Mesenchymal stem cell (in vitro differentiated cells and primary cell): ENCODE measurements around the gene CORO2B.
A peak's percentile ranks its signal among the peaks of the same experiment; 100 is the strongest.

Source experiments
- DNase-seq: peaks from one replicate; pipeline ENCODE4 v3.0.0-alpha.2; 2013
- H2AFZ ChIP-seq: one replicate; pipeline ENCODE4 v1.6.1; 2013; ENCODE audit warnings: low read depth, mild to moderate bottlenecking, control low read depth, inconsistent platforms, low read length, moderate library complexity
- H2AK5ac ChIP-seq: 2 replicates; pipeline ENCODE4 v1.6.1; 2013; ENCODE audit warnings: low read length, moderate library complexity, mild to moderate bottlenecking, inconsistent platforms; ENCODE audit not compliant: severe bottlenecking
- H2BK120ac ChIP-seq: one replicate; pipeline ENCODE4 v1.6.1; 2013; ENCODE audit warnings: low read depth, mild to moderate bottlenecking, inconsistent platforms, low read length, moderate library complexity
- H2BK12ac ChIP-seq, 2 experiments: one replicate each; pipeline ENCODE4 v1.6.1; 2013; ENCODE audit warnings: inconsistent platforms in 2 of 2, low read length in 2 of 2, mild to moderate bottlenecking in 2 of 2, moderate library complexity in 2 of 2, control low read depth in 1 of 2
- H2BK15ac ChIP-seq: one replicate; pipeline ENCODE4 v1.6.1; 2013; ENCODE audit warnings: mild to moderate bottlenecking, low read depth, inconsistent platforms; ENCODE audit not compliant: poor library complexity, severe bottlenecking
- H2BK5ac ChIP-seq: 2 replicates; pipeline ENCODE4 v1.6.1; 2013; ENCODE audit warnings: low read depth, mild to moderate bottlenecking, low read length, control low read depth, inconsistent platforms; ENCODE audit not compliant: poor library complexity, severe bottlenecking
- H3K14ac ChIP-seq, 2 experiments: one replicate each; pipeline ENCODE4 v1.6.1; 2013; ENCODE audit warnings: inconsistent platforms in 2 of 2, low read length in 2 of 2, control low read depth in 1 of 2, mild to moderate bottlenecking in 1 of 2, moderate library complexity in 1 of 2
- H3K18ac ChIP-seq, 2 experiments: one replicate each; pipeline ENCODE4 v1.6.1; 2013; ENCODE audit warnings: inconsistent platforms in 2 of 2, low read length in 2 of 2, control low read depth in 1 of 2, low read depth in 1 of 2, mild to moderate bottlenecking in 1 of 2
- H3K23ac ChIP-seq, 2 experiments: one replicate each; pipeline ENCODE4 v1.6.1; 2013; ENCODE audit warnings: inconsistent platforms in 2 of 2, low read length in 2 of 2, mild to moderate bottlenecking in 2 of 2, moderate library complexity in 2 of 2, control low read depth in 1 of 2
- H3K27ac ChIP-seq: 2 replicates; pipeline ENCODE4 v1.5.1; 2013; ENCODE audit warnings: mild to moderate bottlenecking, moderate library complexity, low read length, control low read depth, inconsistent platforms; ENCODE audit not compliant: poor library complexity, severe bottlenecking
- H3K27me3 ChIP-seq, 2 experiments: 2 replicates each; pipeline versions ENCODE4 v1.6.1 to v1.7.0; 2013; ENCODE audit warnings: low read length in 2 of 2, mild to moderate bottlenecking in 2 of 2, moderate library complexity in 2 of 2, control low read depth in 1 of 2, inconsistent platforms in 1 of 2; ENCODE audit not compliant: control insufficient read depth in 1 of 2, insufficient read depth in 1 of 2
- H3K36me3 ChIP-seq, 2 experiments: 2 replicates each; pipeline versions ENCODE4 v1.6.1 to v1.7.0; 2013; ENCODE audit warnings: low read length in 2 of 2, control low read depth in 1 of 2, inconsistent platforms in 1 of 2, low read depth in 1 of 2, mild to moderate bottlenecking in 1 of 2; ENCODE audit not compliant: insufficient read depth in 2 of 2, control insufficient read depth in 1 of 2
- H3K4ac ChIP-seq, 2 experiments: one replicate each; pipeline ENCODE4 v1.6.1; 2013; ENCODE audit warnings: inconsistent platforms in 2 of 2, low read length in 2 of 2, mild to moderate bottlenecking in 2 of 2, moderate library complexity in 2 of 2, control low read depth in 1 of 2, low read depth in 1 of 2
- H3K4me1 ChIP-seq: 2 replicates; pipeline ENCODE4 v1.6.1; 2013; ENCODE audit warnings: low read depth, low read length, control low read depth; ENCODE audit not compliant: control insufficient read depth, insufficient read depth
- H3K4me2 ChIP-seq: 2 replicates; pipeline ENCODE4 v1.6.1; 2013; ENCODE audit warnings: low read length, mild to moderate bottlenecking, inconsistent platforms; ENCODE audit not compliant: poor library complexity, severe bottlenecking
- H3K4me3 ChIP-seq, 2 experiments: 2 replicates each; pipeline versions ENCODE4 v1.5.1 to v1.7.0; 2013; ENCODE audit warnings: low read length in 2 of 2, mild to moderate bottlenecking in 2 of 2, control low read depth in 1 of 2, low read depth in 1 of 2; ENCODE audit not compliant: insufficient read depth in 1 of 2
- H3K79me1 ChIP-seq: replicated peaks from 2 replicates; pipeline ENCODE4 v1.6.1; 2013; ENCODE audit warnings: mild to moderate bottlenecking, control low read depth, low read length, inconsistent platforms; ENCODE audit not compliant: poor library complexity, severe bottlenecking
- H3K9ac ChIP-seq: 2 replicates; pipeline ENCODE4 v1.7.0; 2013; ENCODE audit warnings: mild to moderate bottlenecking, low read length, moderate library complexity
- H3K9me3 ChIP-seq: 2 replicates; pipeline ENCODE4 v1.7.0; 2013; ENCODE audit warnings: mild to moderate bottlenecking, low read length; ENCODE audit not compliant: control insufficient read depth
- H4K8ac ChIP-seq: one replicate; pipeline ENCODE4 v1.6.1; 2013; ENCODE audit warnings: inconsistent platforms, mild to moderate bottlenecking, low read length, moderate library complexity
- H4K91ac ChIP-seq: one replicate; pipeline ENCODE4 v1.6.1; 2013; ENCODE audit warnings: mild to moderate bottlenecking, low read length, inconsistent platforms
- WGBS: methylation state at CpG from one replicate; pipeline ENCODE4 v1.1.7; 2013; ENCODE audit warnings: mixed read lengths; 5-methylcytosine and 5-hydroxymethylcytosine counted together

CORO2B gene

DNA sequence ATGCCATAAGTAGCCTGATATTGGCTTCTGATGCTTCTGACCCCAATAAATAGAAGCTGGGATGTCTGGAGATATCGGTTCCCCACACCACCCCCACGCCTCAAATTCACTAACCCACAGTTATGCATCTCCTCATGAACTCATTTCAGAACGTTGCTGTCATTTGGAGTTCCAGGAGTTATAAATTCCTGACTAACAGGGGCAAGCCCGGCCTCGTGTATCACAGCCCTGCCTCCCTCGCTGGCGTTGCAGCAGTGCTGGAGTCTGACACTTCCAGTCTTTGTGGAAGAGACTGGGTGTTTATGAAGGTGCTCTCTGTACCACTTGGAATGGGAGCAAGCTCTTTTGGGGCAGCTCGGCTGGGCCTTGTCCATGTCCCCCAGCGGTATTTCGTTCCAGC, 140.9 kb downstream of the CORO2B start:
- no peak overlapping the region for H2AFZ ChIP-seq
- H2BK15ac ChIP-seq: no peak overlapping the region
- H3K79me1 ChIP-seq: no peaks in the 10 kb centered on the region
- DNase-seq: no peak
- no peak overlapping the region for H3K4me2 ChIP-seq
- 79% methylated on average over 10 of the region's 10 CpGs for WGBS
- peaks cover 2% of the 10 kb centered on the region for H3K4me1 ChIP-seq
- no peak overlapping the region for H2BK12ac ChIP-seq
- H3K9ac ChIP-seq: no peak overlapping the region
- H3K36me3 ChIP-seq: peaks cover 37 to 80% of the 10 kb centered on the region in 2 experiments
- no peak overlapping the region for H3K23ac ChIP-seq
- H3K27ac ChIP-seq: no peak overlapping the region
- no peak overlapping the region for H3K18ac ChIP-seq
- no peak overlapping the region for H4K91ac ChIP-seq
- no peaks in the 10 kb centered on the region for H3K9me3 ChIP-seq
- H3K4ac ChIP-seq: no peak overlapping the region
- H2BK5ac ChIP-seq: no peak overlapping the region
- H2AK5ac ChIP-seq: no peak overlapping the region
- H3K14ac ChIP-seq: no peak overlapping the region
- H3K27me3 ChIP-seq: no peaks in the 10 kb centered on the region
- no peak overlapping the region for H2BK120ac ChIP-seq
- no peak overlapping the region for H4K8ac ChIP-seq
- no peak overlapping the region for H3K4me3 ChIP-seq

DNA sequence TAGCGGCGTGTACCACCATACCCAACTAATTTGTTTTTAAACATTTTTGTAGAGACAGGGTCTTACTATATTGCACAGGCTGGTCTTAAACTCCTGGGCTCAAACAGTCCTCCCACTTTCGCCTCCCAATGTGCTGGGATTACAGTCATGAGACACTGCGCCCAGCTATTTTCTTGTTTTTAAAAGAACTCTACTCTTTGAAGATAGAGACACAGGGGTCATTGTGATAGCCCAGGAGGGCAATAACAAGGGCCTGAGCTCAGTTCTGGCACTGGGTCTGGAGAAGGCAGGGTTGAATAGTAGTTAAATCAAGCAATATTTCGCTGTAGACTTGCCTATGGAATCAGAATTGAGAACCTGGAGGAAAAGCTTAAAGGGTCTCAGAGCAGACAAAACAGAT, 143.1 kb downstream of the CORO2B start:
- H3K79me1 ChIP-seq: no peaks in the 10 kb centered on the region
- no peak overlapping the region for H2BK15ac ChIP-seq
- 96% methylated on average over 5 of the region's 5 CpGs for WGBS

DNA sequence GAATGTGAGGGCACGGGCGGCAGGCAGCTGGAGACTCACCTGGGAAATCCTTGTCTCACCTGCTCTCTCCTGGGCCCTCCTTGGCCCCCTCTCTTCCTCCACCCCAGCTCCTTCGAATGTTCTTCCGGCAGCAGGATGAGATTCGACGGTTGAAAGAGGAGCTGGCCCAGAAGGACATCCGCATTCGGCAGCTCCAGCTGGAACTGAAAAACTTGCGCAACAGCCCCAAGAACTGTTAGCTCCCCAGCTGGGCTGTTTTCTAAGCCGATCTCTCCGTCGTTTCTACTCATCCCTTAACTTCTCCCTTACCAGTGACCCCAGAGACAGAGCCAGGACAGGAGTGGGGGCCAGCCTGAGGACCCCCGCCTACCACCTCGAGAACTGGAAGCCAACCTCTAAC, 146.9 kb downstream of the CORO2B start:
- H2AFZ ChIP-seq: no peak overlapping the region
- no peak overlapping the region for H2BK5ac ChIP-seq
- peak overlapping the region; percentile 41 for H2BK15ac ChIP-seq
- H2BK120ac ChIP-seq: no peak overlapping the region
- no peak overlapping the region for H3K23ac ChIP-seq
- H3K4me3 ChIP-seq: no peak overlapping the region
- H4K8ac ChIP-seq: no peak overlapping the region
- H3K79me1 ChIP-seq: no peaks in the 10 kb centered on the region
- peaks cover 14% of the 10 kb centered on the region for H3K4me1 ChIP-seq
- no peak overlapping the region for H3K4ac ChIP-seq
- WGBS: 66% methylated on average over 14 of the region's 14 CpGs
- peaks cover 12 to 44% of the 10 kb centered on the region in 2 experiments for H3K36me3 ChIP-seq
- H3K27ac ChIP-seq: no peak overlapping the region
- no peaks in the 10 kb centered on the region for H3K9me3 ChIP-seq
- H4K91ac ChIP-seq: no peak overlapping the region
- H2BK12ac ChIP-seq: no peak overlapping the region
- peak; percentile 15 for DNase-seq
- H2AK5ac ChIP-seq: no peak overlapping the region
- H3K14ac ChIP-seq: no peak overlapping the region
- H3K9ac ChIP-seq: peak overlapping the region; percentile 45
- H3K18ac ChIP-seq: no peak overlapping the region
- H3K27me3 ChIP-seq: no peaks in the 10 kb centered on the region
- no peak overlapping the region for H3K4me2 ChIP-seq

More for the DNA sequence above, 143.1 kb downstream of the CORO2B start:
- H4K8ac ChIP-seq: no peak overlapping the region
- no peak overlapping the region for H2AK5ac ChIP-seq
- no peak overlapping the region for H2BK120ac ChIP-seq
- no peak overlapping the region for H3K9ac ChIP-seq
- peaks cover 2% of the 10 kb centered on the region for H3K4me1 ChIP-seq
- H3K4me2 ChIP-seq: no peak overlapping the region
- H3K27me3 ChIP-seq: no peaks in the 10 kb centered on the region
- H2AFZ ChIP-seq: no peak overlapping the region
- no peak overlapping the region for H3K4me3 ChIP-seq
- no peak overlapping the region for H3K27ac ChIP-seq
- H4K91ac ChIP-seq: no peak overlapping the region
- H3K9me3 ChIP-seq: no peaks in the 10 kb centered on the region
- no peak overlapping the region for H2BK5ac ChIP-seq
- H3K23ac ChIP-seq: no peak overlapping the region
- H3K18ac ChIP-seq: no peak overlapping the region
- H3K36me3 ChIP-seq: peaks cover 34 to 67% of the 10 kb centered on the region in 2 experiments
- H3K4ac ChIP-seq: no peak overlapping the region
- no peak overlapping the region for H2BK12ac ChIP-seq
- no peak overlapping the region for H3K14ac ChIP-seq
- DNase-seq: no peak

DNA sequence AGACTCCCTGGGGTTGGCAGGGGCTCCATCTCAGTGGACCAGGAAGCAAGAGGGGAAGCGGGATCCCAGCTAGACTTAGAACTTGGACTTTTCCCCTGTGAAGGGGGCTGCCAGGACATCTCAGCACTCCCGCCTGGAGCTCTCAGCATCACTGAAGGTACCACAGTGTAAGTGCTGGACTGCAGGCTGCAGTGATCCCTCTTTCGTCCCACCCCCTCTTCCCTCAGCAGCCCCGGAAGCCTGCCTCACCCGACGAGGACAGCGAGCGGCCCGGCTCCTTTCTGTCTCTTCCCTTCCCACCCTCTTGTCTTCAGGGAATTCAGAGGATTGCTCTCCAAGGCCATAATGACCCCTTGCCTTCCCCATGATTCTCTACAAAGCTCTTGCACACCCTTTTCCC, 147.5 kb downstream of the CORO2B start:
- no peak overlapping the region for H3K23ac ChIP-seq
- peaks cover 19% of the 10 kb centered on the region for H3K4me1 ChIP-seq
- no peak overlapping the region for H2BK12ac ChIP-seq
- H3K9ac ChIP-seq: peak overlapping the region; percentile 45
- H3K36me3 ChIP-seq: peaks cover 12 to 39% of the 10 kb centered on the region in 2 experiments
- no peak overlapping the region for H3K4me3 ChIP-seq
- H3K4me2 ChIP-seq: no peak overlapping the region
- no peaks in the 10 kb centered on the region for H3K79me1 ChIP-seq
- no peak overlapping the region for H4K91ac ChIP-seq
- no peak overlapping the region for H2AFZ ChIP-seq
- no peak overlapping the region for H4K8ac ChIP-seq
- H3K4ac ChIP-seq: no peak overlapping the region
- no peak for DNase-seq
- WGBS: 98% methylated on average over 9 of the region's 9 CpGs
- no peak overlapping the region for H3K27ac ChIP-seq
- no peak overlapping the region for H2AK5ac ChIP-seq
- H2BK15ac ChIP-seq: peak overlapping the region; percentile 41
- no peak overlapping the region for H2BK120ac ChIP-seq
- H3K14ac ChIP-seq: no peak overlapping the region
- no peak overlapping the region for H3K18ac ChIP-seq
- H3K27me3 ChIP-seq: no peaks in the 10 kb centered on the region
- H2BK5ac ChIP-seq: no peak overlapping the region
- no peaks in the 10 kb centered on the region for H3K9me3 ChIP-seq
